ENCODE results near the gene AARS2.
A peak's percentile ranks its signal among the peaks of the same experiment; 100 is the strongest.

The AARS2 gene

GRCh38 chr6:44256775-44257024, 56.4 kb downstream of the AARS2 start:
- no peak for DNase-seq (ENCODE audit: low spot score)

GRCh38 chr6:44255871-44256774, 57.0 kb downstream of the AARS2 start:
- TF ChIP-seq CTCF (IDR thresholded peaks at IDR 0.05), result no peak
- no peak for DNase-seq (ENCODE audit: low spot score)
- Histone ChIP-seq H3K27ac (peak overlapping the region; percentile 84 to 86), H3K4me3 (peak overlapping the region; percentile 87)

More at GRCh38 chr6:44256775-44257024, 56.4 kb downstream of the AARS2 start:
- peak overlapping the region; percentile 87 for H3K4me3 ChIP-seq
- peak overlapping the region; percentile 84 to 86 for H3K27ac ChIP-seq
- TF ChIP-seq CTCF (IDR thresholded peaks at IDR 0.05), result no peak

- DNase-seq (ENCODE audit: low spot score), result no peak
- no peak overlapping the region for H3K27ac ChIP-seq
- no peak for TF ChIP-seq CTCF (IDR thresholded peaks at IDR 0.05)
Observed at GRCh38 chr6:44255105-44255808, 57.9 kb downstream of the AARS2 start.

GRCh38 chr6:44254191-44255104, 58.7 kb downstream of the AARS2 start:
- TF ChIP-seq CTCF (IDR thresholded peaks at IDR 0.05), result no peak
- H3K27ac ChIP-seq, result no peak overlapping the region
- no peak for DNase-seq (ENCODE audit: low spot score)
- no peak overlapping the region for H3K4me3 ChIP-seq

More at GRCh38 chr6:44255105-44255808, 57.9 kb downstream of the AARS2 start:
- no peak overlapping the region for H3K4me3 ChIP-seq

GRCh38 chr6:44253307-44254101, 59.6 kb downstream of the AARS2 start:
- TF ChIP-seq CTCF (IDR thresholded peaks at IDR 0.05), result no peak
- DNase-seq (ENCODE audit: low spot score), result no peak
- Histone ChIP-seq H3K27ac (no peak overlapping the region), H3K4me3 (no peak overlapping the region)

All from coronary artery (tissue), 2 donors.